Mucosa of descending colon (tissue), 3 donors: ENCODE results near the gene MAFG. TPM values are rescaled to one million over a fixed set of nuclear protein-coding genes. Genes with fewer than 3 reads are reported as not detected.

Source experiments
- ATAC-seq: fragments of 200-7000 bp; cut with Tn5 transposase; one replicate; pipeline ENCODE4 v1.9.1; 2020; ENCODE audit warnings: mild to moderate bottlenecking, moderate library complexity
- DNase-seq, 3 donors: peaks; one replicate each; pipeline ENCODE4 v3.0.0-alpha.2; 2020
- H3K36me3 ChIP-seq: fragments of 200-600 bp; one replicate; pipeline ENCODE4 v1.8.0; 2021; ENCODE audit warnings: low read depth, mild to moderate bottlenecking
- H3K4me1 ChIP-seq: fragments of 200-600 bp; one replicate; pipeline ENCODE4 v1.8.0; 2021; ENCODE audit warnings: low read depth, mild to moderate bottlenecking
- H3K4me3 ChIP-seq: fragments of 200-600 bp; one replicate; pipeline ENCODE4 v1.8.0; 2021; ENCODE audit warnings: mild to moderate bottlenecking
- H3K9me3 ChIP-seq: fragments of 200-600 bp; one replicate; pipeline ENCODE4 v1.8.0; 2021; ENCODE audit warnings: mild to moderate bottlenecking
- CTCF ChIP-seq: fragments of 200-600 bp; IDR thresholded peaks from one replicate; pipeline ENCODE4 v1.8.0; 2022; ENCODE audit warnings: antibody characterized with exemption, mild to moderate bottlenecking
- intact Hi-C, 2 donors: fragments of 100-400 bp; cut with DNase I in 1 of 2; cut with micrococcal nuclease in 1 of 2; formaldehyde crosslinking; loops; one replicate each; pipeline versions ENCODE4 v1.11.0 to v1.11.1; 2022; cut with DNase I, micrococcal nuclease
- total RNA-seq, 3 donors: library from RNA; stranded (reverse); fragmentation: NEBNext Ultra II Directional in 2 of 3; extraction: Animal tissue kit (Norgen Biotek cat#: 25700) in 2 of 3; gene quantifications; one replicate each; pipeline versions ENCODE4 v1.2.1 to v1.2.4, GENCODE V29; 2021 to 2023
- donor health status: DM: no; HTN: no; CAD: no; lungs with moderate emphysema.
- donor health status: DM: no; HTN: no; CAD: no.
- donor health status: DM: no; HTN: yes; CAD: no.

MAFG gene
- total RNA-seq, 3 donors from 2014 or later = 17.4 to 34.0 (median 21.1) TPM

GRCh38 chr17:81868674-81869220, 58.8 kb downstream of the MAFG start:
- H3K36me3 ChIP-seq = no peaks in the 10 kb centered on the region
- peaks cover 70% of the 10 kb centered on the region for H3K4me1 ChIP-seq
- H3K4me3 ChIP-seq = no peak overlapping the region
- DNase-seq = peak in 2 of 3 donors; percentile 35 to 76
- intact Hi-C loops = no loop called here
- no peaks in the 10 kb centered on the region for H3K9me3 ChIP-seq
- no peak for TF ChIP-seq CTCF
- no peak for ATAC-seq

Other genes starting within 250 kb of the MAFG start
- gene ARL16, start 243.9 kb downstream of the MAFG start, total RNA-seq = 10 to 100 TPM; 14.0 to 27.6 (median 26.1) TPM
- 100 to 1,000 TPM in 2 of 3 donors, 10 to 100 TPM in 1; 91.4 to 126 (median 102) TPM for gene HGS, start 243.7 kb downstream of the MAFG start, total RNA-seq
- gene MRPL12, start 224.4 kb downstream of the MAFG start, total RNA-seq = 100 to 1,000 TPM in 2 of 3 donors, 10 to 100 TPM in 1; 69.0 to 109 (median 108) TPM
- gene SLC25A10, start 215.5 kb downstream of the MAFG start, total RNA-seq = 10 to 100 TPM; 22.9 to 61.6 (median 57.6) TPM
- under 1 TPM; 0.22 to 0.98 (median 0.43) TPM for gene GCGR, start 123.6 kb downstream of the MAFG start, total RNA-seq
- 10 to 100 TPM; 21.2 to 80.2 (median 38.7) TPM for gene MCRIP1, start 94.4 kb downstream of the MAFG start, total RNA-seq
- under 1 TPM in 2 of 3 donors, not detected in 1; 0.52 to 0.84 TPM for gene PPP1R27, start 92.7 kb downstream of the MAFG start, total RNA-seq
- 100 to 1,000 TPM; 354 to 727 (median 491) TPM for gene P4HB, start 67.2 kb downstream of the MAFG start, total RNA-seq
- 100 to 1,000 TPM; 326 to 473 (median 442) TPM for gene ARHGDIA, start 56.4 kb downstream of the MAFG start, total RNA-seq
- gene ALYREF, start 36.1 kb downstream of the MAFG start, total RNA-seq = 10 to 100 TPM; 38.1 to 88.7 (median 43.3) TPM
- gene ANAPC11, start 36.0 kb downstream of the MAFG start, total RNA-seq = 10 to 100 TPM; 78.2 to 97.1 (median 81.3) TPM
- under 1 TPM; 0.12 to 0.51 (median 0.26) TPM for gene NPB, start 25.5 kb downstream of the MAFG start, total RNA-seq
- gene PCYT2, start 16.3 kb downstream of the MAFG start, total RNA-seq = 10 to 100 TPM; 36.0 to 59.4 (median 58.3) TPM
- gene SIRT7, start 9.6 kb downstream of the MAFG start, total RNA-seq = 10 to 100 TPM; 50.1 to 83.5 (median 73.7) TPM
- 10 to 100 TPM; 14.7 to 35.0 (median 28.2) TPM for gene PYCR1, start 9.6 kb upstream of the MAFG start, total RNA-seq
- under 1 TPM in 1 of 3 donors, not detected in 2; 0.13 TPM for gene MYADML2, start 19.5 kb upstream of the MAFG start, total RNA-seq
- under 1 TPM in 1 of 3 donors, not detected in 2; 0.13 TPM for gene NOTUM, start 33.5 kb upstream of the MAFG start, total RNA-seq
- 10 to 100 TPM; 33.1 to 35.2 (median 34.5) TPM for gene ASPSCR1, start 49.9 kb upstream of the MAFG start, total RNA-seq
- gene CENPX, start 95.1 kb upstream of the MAFG start, total RNA-seq = 100 to 1,000 TPM in 1 of 3 donors, 10 to 100 TPM in 2; 76.3 to 114 (median 81.3) TPM
- gene LRRC45, start 95.6 kb upstream of the MAFG start, total RNA-seq = 10 to 100 TPM; 18.9 to 20.0 (median 19.8) TPM
- 1 to 10 TPM; 3.4 to 6.2 (median 4.2) TPM for gene RAC3, start 103.9 kb upstream of the MAFG start, total RNA-seq
- 100 to 1,000 TPM in 2 of 3 donors, 10 to 100 TPM in 1; 84.9 to 151 (median 124) TPM for gene DCXR, start 110.0 kb upstream of the MAFG start, total RNA-seq
- gene RFNG, start 124.1 kb upstream of the MAFG start, total RNA-seq = 10 to 100 TPM; 30.7 to 37.9 (median 30.9) TPM
- gene GPS1, start 124.2 kb upstream of the MAFG start, total RNA-seq = 10 to 100 TPM; 73.6 to 81.6 (median 80.4) TPM
- gene DUS1L, start 138.1 kb upstream of the MAFG start, total RNA-seq = 100 to 1,000 TPM in 2 of 3 donors, 10 to 100 TPM in 1; 99.8 to 143 (median 138) TPM
- 100 to 1,000 TPM in 2 of 3 donors, 10 to 100 TPM in 1; 87.2 to 115 (median 102) TPM for gene FASN, start 170.5 kb upstream of the MAFG start, total RNA-seq